Measurements from ENCODE around the gene STOX2.

STOX2 gene

DNA sequence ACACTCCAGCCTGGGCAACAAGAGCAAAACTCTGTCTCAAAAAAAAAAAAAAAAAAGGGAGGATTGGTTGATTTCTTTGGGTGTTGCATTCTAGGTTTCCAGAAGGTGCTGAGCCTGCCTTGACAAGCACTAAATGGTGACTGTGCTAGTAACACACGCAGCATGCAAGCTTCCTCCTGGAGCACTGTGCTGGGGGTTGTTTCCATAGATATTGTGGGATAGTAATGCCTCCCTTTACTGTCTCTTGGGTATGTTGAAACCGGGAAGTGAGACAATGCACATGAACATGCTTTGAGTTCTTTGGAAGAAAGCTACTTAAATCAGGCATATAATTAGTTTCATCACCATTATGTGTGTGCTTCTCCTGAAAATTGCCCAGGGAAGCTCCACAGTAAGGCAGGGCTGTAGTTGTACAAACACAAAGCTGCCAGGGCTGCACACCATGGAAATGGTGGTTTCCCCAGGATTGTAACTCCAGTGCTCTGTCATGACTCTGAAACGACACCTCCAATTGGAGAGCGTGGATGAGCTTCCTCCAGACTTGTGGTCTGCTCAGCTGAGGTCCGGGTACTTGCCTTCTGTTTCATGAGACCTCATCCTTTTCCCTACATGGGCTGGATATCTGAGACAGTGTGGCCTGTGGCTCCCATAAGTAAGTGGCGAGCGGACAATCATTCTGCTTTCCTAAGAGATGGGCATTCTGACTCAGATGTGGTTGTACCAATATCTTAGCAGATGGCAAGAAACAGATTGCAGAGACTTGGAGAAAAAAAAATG lies 31.5 kb upstream of the STOX2 start:
- TF ChIP-seq JUND (IDR thresholded peaks at IDR 0.05; ENCODE audit: low read depth): no peak
- in situ Hi-C loops (cut with HindIII; ENCODE audit: low pct_unique_long_range_greater_than_20kb, low sequenced_read_pairs): no loop called here
- DNase-seq (ENCODE audit: low read depth in 1 of 2, low spot score in 1 of 2): no peak

DNA sequence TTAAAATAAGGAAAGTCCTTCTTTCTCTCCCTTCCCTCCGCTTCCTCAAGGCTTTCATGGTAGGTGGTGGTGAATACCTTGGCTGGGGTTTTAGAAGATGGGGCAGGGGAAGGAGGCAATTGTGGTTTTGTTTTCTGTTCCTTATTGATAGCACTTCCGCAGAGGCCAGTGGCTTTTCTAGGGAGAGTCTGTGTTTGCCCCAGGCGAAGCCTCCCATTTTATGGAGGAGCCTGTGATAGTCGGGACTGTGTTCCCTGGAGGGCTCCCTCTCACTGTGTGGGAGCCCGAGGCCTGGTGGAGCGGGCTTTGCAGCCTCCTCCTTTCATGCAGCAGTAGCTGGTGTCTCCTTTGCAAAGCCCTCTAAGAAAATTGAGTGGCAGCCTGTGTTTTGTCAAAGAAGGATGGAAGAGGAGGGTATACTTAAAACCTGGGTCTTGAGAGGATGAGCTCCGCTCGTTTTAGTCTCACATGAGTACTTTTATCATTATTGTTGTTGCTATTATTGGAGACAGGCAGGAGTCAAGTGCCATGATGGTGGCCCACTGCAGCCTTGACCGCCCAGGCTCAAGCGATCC lies 29.8 kb upstream of the STOX2 start:
- no peak for DNase-seq (ENCODE audit: low read depth in 1 of 2, low spot score in 1 of 2)
- no peak for TF ChIP-seq JUND (IDR thresholded peaks at IDR 0.05; ENCODE audit: low read depth)
- in situ Hi-C loops (cut with HindIII; ENCODE audit: low pct_unique_long_range_greater_than_20kb, low sequenced_read_pairs): no loop called here

DNA sequence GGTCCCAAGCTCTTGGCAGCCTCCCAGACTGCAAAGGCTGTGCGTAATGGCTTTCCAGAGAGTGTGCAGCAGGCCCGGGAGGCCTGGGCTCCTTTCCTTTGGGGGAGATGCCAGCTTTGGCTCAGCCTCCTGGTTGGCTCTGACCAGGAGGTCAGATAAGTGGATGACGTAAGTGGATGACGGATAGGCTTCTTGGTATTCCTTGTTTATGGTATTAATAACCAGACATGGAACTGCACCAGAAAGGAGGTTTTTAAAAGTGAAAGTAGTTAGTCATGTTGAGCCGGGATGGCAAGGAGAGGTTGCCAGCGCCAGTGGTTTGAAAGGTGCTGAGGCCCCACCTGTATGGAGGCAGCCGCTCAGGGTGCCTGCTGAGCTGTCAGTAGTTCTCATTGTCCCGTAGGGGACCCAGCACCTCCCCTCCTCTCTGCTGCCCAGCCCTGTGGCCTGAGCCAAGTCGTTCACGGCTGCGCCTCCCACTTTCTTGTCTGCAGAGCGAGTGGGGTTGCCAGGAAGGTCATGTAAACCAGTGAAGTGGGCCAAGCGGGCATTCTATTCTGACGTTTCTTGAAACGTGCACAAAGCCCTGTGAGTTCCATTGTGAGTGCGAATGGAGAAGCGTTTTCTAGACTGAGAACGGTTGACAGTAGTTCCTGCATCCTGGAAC lies 28.7 kb upstream of the STOX2 start:
- TF ChIP-seq JUND (IDR thresholded peaks at IDR 0.05; ENCODE audit: low read depth): no peak
- in situ Hi-C loops (cut with HindIII; ENCODE audit: low pct_unique_long_range_greater_than_20kb, low sequenced_read_pairs): no loop called here
- DNase-seq (ENCODE audit: low read depth in 1 of 2, low spot score in 1 of 2): no peak

DNA sequence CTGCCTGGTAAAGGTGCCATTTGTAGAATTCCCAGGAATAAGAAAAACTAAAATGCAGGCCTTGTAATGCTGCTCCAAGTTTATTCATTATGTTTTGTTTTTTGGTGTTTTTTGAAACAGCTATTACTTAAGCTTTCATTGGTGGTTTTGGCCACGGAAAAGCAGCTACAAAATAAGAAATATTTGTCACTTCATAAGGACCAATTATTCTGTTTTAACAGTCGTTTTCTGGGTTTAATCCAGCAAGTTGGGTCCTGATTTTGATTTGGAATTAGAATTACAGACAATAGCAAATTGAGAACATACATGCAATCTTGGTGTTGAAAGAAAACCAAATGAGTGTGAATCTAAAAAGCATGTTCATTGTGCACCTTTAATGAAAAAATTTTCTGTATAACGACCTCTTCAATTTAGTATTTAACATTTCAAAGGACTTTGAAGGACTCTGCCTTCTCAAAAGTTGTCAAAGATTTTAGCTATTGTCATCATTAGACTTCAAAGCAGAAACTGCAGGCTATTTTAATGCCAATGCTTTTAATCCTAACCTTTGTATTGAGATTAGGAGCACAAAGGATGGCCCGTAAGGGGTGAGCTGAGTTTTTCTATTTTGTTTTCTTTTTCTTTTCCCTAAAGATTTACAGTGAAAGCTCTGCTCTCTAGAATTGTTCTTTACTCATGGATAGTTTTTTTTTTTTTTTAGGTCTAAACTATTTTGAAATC lies 26.7 kb upstream of the STOX2 start:
- no peak for DNase-seq (ENCODE audit: low read depth in 1 of 2, low spot score in 1 of 2)
- no peak for TF ChIP-seq JUND (IDR thresholded peaks at IDR 0.05; ENCODE audit: low read depth)
- in situ Hi-C loops (cut with HindIII; ENCODE audit: low pct_unique_long_range_greater_than_20kb, low sequenced_read_pairs): no loop called here

DNA sequence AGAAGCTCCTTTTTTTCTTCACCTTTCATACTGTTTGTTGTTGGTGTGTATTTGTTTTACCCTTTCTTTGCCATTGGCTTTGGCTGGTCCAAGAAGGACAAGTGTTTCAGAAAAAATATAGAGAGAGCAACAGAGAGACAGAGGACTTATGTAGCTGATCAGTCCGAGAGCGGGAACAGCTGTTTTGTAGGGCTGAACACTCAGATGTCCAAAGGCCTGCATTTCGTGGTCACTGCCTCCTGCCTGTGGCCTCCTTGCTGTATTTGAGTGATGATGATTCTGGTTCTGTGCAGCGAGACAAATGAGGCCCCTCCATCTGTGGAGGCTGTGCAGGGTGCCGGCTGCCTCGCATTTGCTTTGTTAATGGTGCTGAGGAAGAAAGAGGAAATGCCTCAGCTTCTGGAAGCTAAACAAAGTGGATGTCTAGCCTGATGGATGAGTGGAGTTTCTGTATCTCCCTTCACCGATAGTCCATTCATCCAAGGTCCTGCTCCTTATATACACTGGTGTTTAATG lies 19.8 kb upstream of the STOX2 start:
- DNase-seq (ENCODE audit: low read depth in 1 of 2, low spot score in 1 of 2): no peak
- TF ChIP-seq JUND (IDR thresholded peaks at IDR 0.05; ENCODE audit: low read depth): no peak
- in situ Hi-C loops (cut with HindIII; ENCODE audit: low pct_unique_long_range_greater_than_20kb, low sequenced_read_pairs): no loop called here

DNA sequence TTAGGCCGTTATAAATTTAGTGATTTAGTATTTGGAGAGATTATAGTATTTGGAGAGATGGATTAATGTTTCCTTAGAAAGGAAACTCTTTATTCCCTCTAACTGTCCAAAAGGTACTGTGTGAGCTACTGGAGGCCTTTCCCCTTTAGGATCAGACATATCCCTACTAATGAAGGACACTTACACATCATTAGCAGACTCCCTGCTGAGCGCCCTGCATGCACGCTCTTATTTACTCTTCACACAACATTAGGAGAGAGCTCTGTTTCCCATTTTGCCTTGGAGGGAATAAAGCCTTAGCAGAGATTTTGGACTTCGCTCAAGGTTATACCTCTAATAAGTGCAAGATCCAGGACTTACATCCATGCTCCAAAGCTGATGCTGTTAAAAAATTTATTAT lies 17.8 kb upstream of the STOX2 start:
- in situ Hi-C loops (cut with HindIII; ENCODE audit: low pct_unique_long_range_greater_than_20kb, low sequenced_read_pairs): no loop called here
- DNase-seq (ENCODE audit: low read depth in 1 of 2, low spot score in 1 of 2): no peak
- no peak for TF ChIP-seq JUND (IDR thresholded peaks at IDR 0.05; ENCODE audit: low read depth)

DNA sequence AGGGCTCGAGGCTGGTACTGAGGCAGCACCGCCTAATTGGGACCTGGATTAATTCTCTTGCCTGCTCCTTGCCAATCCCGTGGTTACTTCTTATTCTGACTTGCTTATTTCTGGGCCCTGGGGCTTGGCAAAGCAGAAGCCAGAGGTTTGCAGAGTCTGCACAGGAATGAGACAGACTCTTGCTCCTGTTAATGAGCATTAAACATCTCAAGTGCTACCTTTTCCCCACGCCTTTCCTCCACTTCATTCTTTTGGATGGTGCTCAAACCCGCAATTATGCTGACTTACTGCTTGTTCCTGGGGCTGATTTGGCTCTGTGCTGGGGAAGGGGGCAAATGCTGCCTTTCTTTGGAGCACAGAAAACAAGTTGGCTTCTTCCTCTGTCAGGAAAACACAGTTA lies 16.5 kb upstream of the STOX2 start:
- DNase-seq (ENCODE audit: low read depth in 1 of 2, low spot score in 1 of 2): no peak
- in situ Hi-C loops (cut with HindIII; ENCODE audit: low pct_unique_long_range_greater_than_20kb, low sequenced_read_pairs): no loop called here
- TF ChIP-seq JUND (IDR thresholded peaks at IDR 0.05; ENCODE audit: low read depth): no peak

DNA sequence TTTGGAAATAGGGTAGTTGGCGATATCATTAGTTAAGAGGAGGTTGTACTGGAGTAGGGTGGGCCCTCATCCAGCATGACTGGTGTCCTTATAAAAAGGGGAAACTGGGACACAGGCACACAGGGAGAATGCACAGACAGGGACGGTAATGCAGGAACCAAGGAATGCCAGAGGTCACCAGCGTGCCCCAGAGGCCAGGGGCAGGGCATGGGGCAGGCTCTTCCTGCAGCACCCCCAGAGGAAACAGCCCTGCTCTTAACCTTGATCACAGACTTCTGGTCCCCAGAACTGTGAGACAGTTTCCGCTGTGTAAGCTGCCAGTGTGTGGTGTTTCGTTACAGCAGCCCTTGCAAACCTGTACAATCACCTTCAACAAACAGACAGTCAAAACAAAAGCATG lies 15.9 kb upstream of the STOX2 start:
- TF ChIP-seq JUND (IDR thresholded peaks at IDR 0.05; ENCODE audit: low read depth): no peak
- in situ Hi-C loops (cut with HindIII; ENCODE audit: low pct_unique_long_range_greater_than_20kb, low sequenced_read_pairs): no loop called here

DNA sequence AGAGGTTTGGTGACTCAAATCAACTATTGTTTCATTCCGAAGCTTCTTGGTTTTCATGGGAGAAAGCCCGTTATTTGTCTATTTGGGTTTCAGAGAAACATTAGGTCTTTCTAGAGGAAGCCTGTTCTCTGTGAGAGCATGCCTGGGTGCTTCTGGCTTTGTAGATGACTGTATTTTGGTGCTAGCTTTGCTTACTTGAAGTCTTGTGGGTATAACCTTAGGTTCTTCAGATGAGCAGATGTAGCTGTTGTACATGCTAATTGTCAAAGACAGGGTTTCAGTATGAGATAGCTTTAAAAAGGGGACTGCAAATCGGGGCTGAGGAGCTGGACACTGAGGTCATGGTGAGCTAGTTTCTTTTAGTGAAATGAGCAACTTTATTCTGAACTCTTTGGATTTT lies 7.9 kb upstream of the STOX2 start:
- no peak for TF ChIP-seq JUND (IDR thresholded peaks at IDR 0.05; ENCODE audit: low read depth)
- in situ Hi-C loops (cut with HindIII; ENCODE audit: low pct_unique_long_range_greater_than_20kb, low sequenced_read_pairs): no loop called here
- no peak for DNase-seq (ENCODE audit: low read depth in 1 of 2, low spot score in 1 of 2)

More for the DNA sequence above, 15.9 kb upstream of the STOX2 start:
- no peak for DNase-seq (ENCODE audit: low read depth in 1 of 2, low spot score in 1 of 2)

DNA sequence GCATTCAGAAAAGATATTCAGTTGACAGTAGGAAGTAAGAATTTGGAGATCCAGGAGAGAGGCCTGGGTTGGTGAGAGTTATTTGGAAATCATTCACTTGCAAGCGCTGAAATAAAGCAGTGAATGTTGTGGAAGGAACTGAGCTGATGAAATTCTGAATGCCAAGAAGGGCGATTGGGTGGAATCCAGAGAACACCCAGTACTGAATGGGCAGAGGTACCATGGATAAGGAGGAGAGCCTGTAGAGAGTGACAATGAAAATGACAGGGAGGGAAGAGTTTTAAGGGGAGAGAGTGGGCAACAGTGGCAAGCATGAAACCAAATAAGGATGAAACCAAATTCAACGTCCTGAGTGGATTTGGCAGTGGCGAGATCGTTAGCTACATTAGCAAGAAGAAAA lies 6.7 kb upstream of the STOX2 start:
- no peak for DNase-seq (ENCODE audit: low read depth in 1 of 2, low spot score in 1 of 2)
- TF ChIP-seq JUND (IDR thresholded peaks at IDR 0.05; ENCODE audit: low read depth): no peak
- in situ Hi-C loops (cut with HindIII; ENCODE audit: low pct_unique_long_range_greater_than_20kb, low sequenced_read_pairs): no loop called here

DNA sequence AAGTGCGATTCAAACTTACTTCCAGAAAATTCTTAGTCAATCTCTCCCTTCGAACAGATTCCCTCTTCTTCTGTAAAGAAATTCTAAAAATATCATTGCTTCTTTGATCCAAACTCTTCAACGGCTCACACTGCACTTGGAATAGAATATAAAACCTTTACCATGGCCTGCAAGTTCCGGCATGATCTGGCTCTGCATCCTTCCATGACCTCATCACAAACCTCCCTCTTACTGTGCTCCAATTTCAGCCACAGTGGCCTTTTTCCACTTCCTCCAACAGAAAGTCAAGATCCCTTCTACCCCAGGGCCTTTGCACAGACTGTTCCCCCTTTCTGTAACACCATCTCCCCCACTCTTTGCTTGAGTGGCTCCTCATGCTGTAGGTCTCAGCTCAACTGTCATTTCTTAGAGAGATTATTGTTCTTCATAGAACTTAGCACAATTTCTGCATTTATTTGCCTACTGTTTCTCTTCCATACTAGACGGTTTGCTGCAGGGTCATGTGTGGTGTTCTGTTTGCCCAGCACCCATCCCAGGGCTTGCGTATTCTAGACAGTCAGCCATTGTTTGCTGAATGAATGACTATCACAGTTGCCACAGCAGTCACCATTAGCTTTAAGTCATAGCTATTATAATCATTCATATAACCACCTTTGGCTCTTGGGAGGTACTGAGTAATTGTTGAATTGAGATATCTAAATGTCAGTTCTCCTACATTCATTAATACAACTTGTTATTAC lies 1.9 kb upstream of the STOX2 start:
- DNase-seq (ENCODE audit: low read depth in 1 of 2, low spot score in 1 of 2): no peak
- no peak for TF ChIP-seq JUND (IDR thresholded peaks at IDR 0.05; ENCODE audit: low read depth)
- in situ Hi-C loops (cut with HindIII; ENCODE audit: low pct_unique_long_range_greater_than_20kb, low sequenced_read_pairs): no loop called here
